Posterior cingulate gyrus (tissue), 11 donors: ENCODE data around the gene RNF144A.

ENCODE experiments used
- DNase-seq, 10 donors: peaks; one replicate each; pipeline versions ENCODE4 v3.0.0 to v3.0.0-alpha.2; 2020 to 2021; ENCODE audit warnings: mixed read lengths in 3 of 10
- intact Hi-C: fragments of 100-400 bp; cut with DNase I; formaldehyde crosslinking; loops from one replicate; pipeline ENCODE4 v1.15.1; 2023

The RNF144A gene

DNA sequence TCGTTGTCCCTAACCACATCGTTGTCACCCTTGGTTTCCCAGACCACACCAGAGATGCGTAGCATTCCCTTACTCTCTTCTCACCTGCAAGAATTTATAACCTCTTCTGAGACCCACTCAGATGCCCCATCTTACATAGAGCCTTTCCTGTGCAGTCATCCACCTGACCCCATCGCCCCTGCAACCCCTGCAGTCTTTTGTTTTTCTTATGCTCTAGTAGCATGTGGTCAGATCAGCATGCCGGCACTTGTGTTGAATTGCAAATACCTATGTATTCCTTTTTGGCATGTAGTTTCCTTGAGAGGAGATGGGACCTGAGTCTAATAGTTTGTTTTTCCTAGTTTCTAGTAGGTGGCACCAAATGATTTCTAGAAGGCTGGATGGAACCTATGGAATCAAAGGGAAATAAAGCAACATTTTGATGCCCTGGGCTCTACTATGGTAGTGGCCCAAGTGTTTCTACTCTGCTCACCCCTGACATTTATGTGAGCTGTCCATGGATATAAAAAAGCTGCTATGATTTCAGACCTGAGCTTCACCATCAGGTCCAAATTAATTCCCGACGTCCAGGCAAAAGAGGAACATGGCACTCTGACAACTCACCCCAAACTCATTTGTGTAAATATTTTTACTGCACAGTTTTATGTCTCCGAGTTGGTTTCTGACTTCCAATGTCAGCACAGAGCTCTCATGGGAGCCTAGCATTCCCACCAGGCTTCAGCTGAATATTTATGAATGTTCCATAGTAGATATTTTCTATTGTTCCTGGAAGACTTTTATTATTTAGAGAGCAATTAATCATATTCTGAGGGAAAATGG, 143.6 kb downstream of the RNF144A start:
- intact Hi-C loops, result no loop called here
- DNase-seq, result no peak

DNA sequence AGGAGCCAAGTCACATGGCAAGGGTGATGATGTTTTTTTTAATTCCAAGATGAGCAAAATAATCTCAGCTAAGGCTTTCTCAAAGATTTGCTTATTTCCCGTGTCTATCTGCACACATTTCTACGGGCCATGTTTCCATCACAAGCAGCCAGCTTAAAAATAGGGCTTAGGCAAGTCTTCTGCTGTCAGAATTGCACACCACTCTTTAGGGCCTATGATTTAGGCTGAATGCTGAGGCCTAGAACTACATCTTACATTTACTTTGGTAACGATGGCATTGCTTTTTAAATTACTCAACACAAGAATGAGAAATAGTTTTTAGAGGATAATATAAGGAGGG, 144.2 kb downstream of the RNF144A start:
- DNase-seq, result no peak
- intact Hi-C loops, result no loop called here

DNA sequence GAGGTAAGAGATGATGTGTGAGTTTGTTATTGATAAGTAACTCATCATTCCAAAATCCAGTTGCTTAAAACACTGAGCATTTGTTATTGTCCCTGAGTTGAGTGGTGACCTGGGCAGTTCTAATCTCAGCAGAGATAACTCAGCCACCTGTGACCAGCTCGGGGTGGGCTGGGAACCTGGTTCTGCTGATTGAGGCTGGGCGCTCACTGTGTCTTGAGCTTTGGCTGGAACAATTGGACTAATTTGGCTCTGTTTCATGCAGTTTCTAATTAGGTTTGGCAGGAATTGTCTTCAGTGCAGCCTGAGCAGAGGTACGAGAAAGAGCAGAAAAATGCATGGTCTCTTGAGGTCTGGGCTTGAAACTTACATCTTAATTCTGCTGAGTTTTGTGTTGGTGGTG, 144.7 kb downstream of the RNF144A start:
- DNase-seq, result no peak
- intact Hi-C loops, result no loop called here

- intact Hi-C loops, result no loop called here
- DNase-seq, result no peak
Measured at GRCh38 chr2:7063789-7064188, 146.6 kb downstream of the RNF144A start.

DNA sequence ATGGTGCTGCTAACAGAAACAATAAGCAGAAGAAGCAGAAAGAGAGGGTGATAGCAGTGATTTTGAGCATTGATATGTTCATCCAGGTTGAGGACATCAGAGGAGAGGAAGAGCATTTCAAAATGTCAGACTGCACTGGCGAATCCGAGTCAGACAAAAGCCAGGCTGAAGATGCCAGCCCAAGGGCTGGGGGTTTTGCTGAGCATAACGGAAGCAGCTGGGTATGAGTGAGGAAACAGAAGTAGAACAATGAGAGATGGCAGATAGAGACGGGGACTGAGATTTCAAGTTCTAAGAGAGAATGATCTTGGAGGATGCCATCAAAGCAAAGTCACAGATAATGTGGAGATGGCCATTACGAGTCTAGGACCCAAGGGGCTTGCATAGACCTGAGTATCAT, 151.2 kb downstream of the RNF144A start:
- intact Hi-C loops, result no loop called here
- DNase-seq, result no peak

DNA sequence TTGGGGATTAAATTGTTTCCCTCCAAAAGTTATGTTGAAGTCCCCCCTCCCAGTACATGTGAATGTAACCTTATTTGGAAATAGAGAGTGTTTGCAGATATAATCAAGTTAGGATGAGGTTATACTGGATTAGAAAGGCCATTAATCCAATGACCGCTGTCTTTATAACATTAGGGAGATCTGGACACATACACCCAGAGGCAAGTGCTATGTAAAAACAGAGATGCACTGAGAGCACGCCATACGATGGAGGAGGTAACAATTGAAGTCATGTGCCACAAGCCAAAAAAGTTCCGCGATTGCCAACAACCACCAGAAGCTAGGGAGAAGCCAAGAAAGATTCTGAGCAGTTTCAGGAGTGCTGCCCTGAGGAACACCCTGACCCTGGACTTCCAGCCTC, 153.3 kb downstream of the RNF144A start:
- intact Hi-C loops, result no loop called here
- no peak for DNase-seq

- intact Hi-C loops, result no loop called here
Measured at GRCh38 chr2:7071154-7071553, 153.9 kb downstream of the RNF144A start.

DNA sequence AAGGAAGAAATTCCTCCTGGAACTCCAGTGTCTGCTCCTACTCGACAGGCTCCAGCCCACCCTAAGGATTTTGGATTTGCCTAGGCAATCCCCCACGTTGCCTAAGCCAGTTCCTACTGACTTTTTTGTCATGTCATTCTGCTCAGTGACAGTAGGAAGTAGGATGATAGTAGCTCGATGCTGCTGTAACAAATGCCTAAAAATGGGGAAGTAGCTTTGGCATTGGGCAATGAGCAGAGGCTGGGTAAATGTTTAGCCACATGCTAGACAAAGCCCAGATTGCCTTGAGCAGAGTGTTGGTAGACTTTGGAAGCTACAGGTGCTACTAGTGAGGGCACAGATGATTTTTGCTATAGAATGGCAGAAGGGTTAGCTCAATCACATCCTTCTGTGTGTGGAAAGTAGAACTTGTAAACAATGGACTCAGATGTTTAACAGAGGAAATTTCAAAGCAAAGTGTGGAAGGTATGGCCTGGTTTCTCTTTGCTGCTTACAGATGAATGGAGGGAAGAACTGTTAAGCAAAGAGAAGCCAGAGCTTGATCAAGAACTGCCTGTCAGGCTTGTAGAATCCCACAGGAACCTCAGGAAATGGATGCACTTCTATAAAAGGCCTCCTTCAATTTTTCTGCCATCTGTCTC, 154.8 kb downstream of the RNF144A start:
- intact Hi-C loops, result no loop called here
- no peak for DNase-seq

More at GRCh38 chr2:7071154-7071553, 153.9 kb downstream of the RNF144A start:
- no peak for DNase-seq

- no peak for DNase-seq
- intact Hi-C loops, result no loop called here
Measured at GRCh38 chr2:7073901-7074300, 156.7 kb downstream of the RNF144A start.

GRCh38 chr2:7075834-7076233, 158.6 kb downstream of the RNF144A start:
- intact Hi-C loops, result no loop called here
- DNase-seq, result no peak

DNA sequence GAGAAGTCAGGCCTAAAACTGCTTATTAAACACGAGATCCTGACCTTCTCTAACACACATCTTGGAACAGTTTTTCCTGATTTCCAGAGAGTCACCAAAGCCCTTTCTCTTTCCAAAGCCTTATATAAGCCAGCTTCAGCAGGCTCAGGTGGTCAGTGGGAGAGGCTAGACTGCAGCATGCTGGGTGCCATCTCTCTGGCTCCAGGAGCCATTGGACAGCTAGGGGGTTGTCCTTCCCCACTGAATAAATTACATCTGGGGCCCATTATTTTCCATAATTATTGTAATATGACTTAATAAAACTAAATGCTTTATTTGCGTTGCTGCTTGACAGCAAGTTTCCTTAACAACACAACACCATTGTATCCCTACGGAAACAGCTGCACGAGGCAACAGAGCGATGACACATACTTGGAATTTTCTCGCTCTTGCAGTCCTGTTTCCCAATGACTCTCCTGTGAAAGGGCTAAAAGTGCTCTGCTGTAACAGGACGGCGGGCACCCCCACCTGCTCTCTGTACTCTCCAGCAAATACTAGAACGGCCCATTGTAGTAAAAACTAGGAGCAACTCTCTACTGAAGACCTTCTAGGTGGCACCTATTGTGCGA, 160.6 kb downstream of the RNF144A start:
- intact Hi-C loops, result no loop called here
- DNase-seq, result no peak

DNA sequence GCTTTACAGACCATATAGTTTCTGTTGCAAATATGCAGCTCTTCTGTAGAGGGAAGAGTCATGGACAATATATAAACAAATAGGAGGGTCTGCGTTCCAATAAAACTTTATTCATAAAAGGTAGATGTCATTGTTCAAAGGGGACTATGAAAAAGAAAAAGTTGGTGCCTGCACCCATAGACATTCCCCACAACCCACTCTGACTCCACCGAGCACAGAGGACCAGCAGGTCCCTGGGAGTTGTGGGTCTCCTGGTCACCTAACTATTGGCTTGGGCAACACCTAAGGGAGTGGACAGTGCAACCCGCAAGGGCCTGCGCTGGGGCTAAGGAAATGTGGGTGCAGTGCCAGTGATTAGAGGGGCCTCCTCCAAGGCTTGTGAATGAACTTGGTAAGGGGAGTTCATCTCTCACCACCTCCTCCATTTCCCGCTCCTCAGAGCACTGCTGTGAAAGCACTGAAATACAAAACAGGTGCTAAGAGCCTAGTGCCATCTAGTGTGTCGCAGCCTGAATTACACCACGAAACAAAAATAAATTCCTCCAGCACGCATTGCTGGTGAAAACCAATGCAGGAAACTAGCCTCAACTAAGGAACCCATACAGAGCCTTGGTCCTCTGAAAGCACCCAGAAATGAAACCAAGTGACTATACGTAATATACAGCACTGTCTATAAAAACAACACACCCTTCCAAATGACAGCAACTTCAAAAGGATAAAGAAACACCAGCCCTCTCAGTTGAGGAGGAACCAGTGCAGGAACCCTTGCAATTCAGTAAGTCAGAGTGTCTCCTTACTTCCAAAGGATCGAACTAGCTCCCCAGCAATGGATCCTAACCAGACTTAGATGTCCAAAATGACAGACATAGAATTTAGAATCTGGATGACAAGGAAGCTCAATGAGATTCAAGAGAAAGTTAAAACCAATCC, 166.6 kb downstream of the RNF144A start:
- no peak for DNase-seq
- intact Hi-C loops, result no loop called here

DNA sequence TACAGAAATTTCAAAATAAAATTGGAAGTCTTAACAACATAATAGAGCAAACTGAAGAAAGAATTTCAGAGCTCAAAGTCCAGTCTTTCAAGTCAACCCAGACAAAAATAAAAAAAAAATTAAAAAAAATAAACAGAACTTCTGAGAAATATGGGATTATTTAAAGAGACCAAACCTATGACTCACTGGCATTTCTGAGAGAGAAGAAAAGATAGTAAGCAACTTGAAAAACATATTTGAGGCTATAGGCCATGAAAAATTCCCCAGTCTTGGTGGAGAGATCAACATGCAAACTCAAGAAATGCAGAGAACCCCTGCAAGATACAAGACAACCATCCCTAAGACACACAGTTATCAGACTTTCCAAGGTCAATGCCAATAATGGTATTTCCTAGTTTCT, 167.4 kb downstream of the RNF144A start:
- intact Hi-C loops, result no loop called here
- no peak for DNase-seq

- no peak for DNase-seq
- intact Hi-C loops, result no loop called here
Measured at GRCh38 chr2:7089284-7089683, 172.1 kb downstream of the RNF144A start.

DNA sequence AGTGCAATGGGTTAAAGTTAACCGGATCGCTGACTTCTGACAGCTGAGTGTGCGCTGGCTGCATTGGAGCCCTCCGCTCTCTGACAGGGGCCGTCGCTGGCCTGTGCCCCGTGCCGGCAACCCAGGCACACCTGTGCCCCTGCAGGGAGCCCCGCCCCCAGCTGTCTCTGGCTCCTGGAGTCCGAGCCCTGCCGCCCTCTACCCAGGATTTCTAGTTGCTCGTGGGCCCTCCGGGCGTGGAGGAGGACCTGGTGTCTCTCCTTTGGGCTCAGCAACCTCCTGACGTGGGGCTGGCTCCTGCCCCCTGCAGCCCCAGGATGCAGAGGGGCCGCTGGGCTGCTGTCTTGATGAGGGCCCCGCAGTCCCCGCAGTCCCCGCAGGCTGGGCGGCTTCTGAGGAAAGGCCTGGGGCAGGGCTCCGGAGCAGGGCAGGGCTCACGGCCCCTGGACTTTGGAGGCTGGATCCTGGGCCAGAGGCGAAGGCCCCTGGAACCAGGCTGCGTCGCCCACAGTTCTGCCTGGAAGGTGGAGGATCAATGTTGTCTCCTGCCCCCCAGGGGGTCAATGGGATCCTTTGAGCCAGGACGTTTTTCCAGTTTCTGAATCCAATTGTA, 172.8 kb downstream of the RNF144A start:
- intact Hi-C loops, result no loop called here
- no peak for DNase-seq

DNA sequence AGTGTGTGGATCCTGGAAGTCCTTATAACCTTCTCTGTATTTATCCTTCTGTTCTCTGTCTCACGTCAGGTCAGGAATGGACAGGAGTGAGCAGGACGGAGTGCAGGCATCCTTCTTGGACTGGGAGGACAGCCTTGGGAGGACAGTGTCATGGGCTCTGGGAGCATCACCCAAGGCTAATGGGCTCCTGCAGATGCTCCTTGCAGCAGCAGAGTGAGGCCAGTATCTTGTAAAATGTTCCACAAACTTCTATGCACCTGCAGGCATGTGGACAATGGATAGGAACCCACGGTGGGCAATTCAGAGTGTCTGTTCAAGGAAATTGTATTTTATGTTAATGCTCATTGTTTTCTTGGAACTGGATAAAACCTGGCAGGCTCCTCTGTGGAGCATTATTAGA, 176.2 kb downstream of the RNF144A start:
- DNase-seq, result no peak
- intact Hi-C loops, result no loop called here
